Fibroblast of skin of right biceps (primary cell): ENCODE measurements around the gene PPIA.
A peak's percentile ranks its signal among the peaks of the same experiment; 100 is the strongest.

ENCODE experiments used
- DNase-seq: peaks from one replicate; pipeline ENCODE4 v3.0.0-alpha.2; 2013

PPIA gene

GRCh38 chr7:44796504-44797328, at the start of gene PPIA:
Gene PPIA (plus strand): TSS chr7:44796681. CDS start chr7:44796725, 44 bp downstream.
- peak; percentile 99 for DNase-seq

GRCh38 chr7:44748045-44748947, 48.2 kb upstream of the PPIA start, which contains the start of gene ZMIZ2:
Gene ZMIZ2 (plus strand): TSS chr7:44748847. CDS start chr7:44756250, 7,403 bp downstream.
- DNase-seq: peak; percentile 91

- DNase-seq: no peak
Observed at GRCh38 chr7:44748948-44749731, 47.3 kb upstream of the PPIA start.

- DNase-seq: no peak
Observed at GRCh38 chr7:44749992-44750391, 46.5 kb upstream of the PPIA start.

- DNase-seq: no peak
Observed at GRCh38 chr7:44750424-44750823, 46.1 kb upstream of the PPIA start.

GRCh38 chr7:44750921-44751571, 45.4 kb upstream of the PPIA start:
- no peak for DNase-seq

GRCh38 chr7:44752822-44753221, 43.7 kb upstream of the PPIA start:
- DNase-seq: no peak

GRCh38 chr7:44754802-44755697, 41.4 kb upstream of the PPIA start:
- DNase-seq: no peak

GRCh38 chr7:44755698-44756627, 40.5 kb upstream of the PPIA start:
- DNase-seq: no peak

- DNase-seq: no peak
Observed at GRCh38 chr7:44756904-44757303, 39.6 kb upstream of the PPIA start.

GRCh38 chr7:44757311-44757710, 39.2 kb upstream of the PPIA start:
- peak; percentile 22 for DNase-seq

GRCh38 chr7:44757739-44758138, 38.7 kb upstream of the PPIA start:
- no peak for DNase-seq

- no peak for DNase-seq
Observed at GRCh38 chr7:44759246-44759645, 37.2 kb upstream of the PPIA start.

GRCh38 chr7:44760034-44760580, 36.4 kb upstream of the PPIA start:
- DNase-seq: no peak

GRCh38 chr7:44761207-44762161, 35.0 kb upstream of the PPIA start:
- DNase-seq: peak; percentile 16

- no peak for DNase-seq
Observed at GRCh38 chr7:44762300-44762699, 34.2 kb upstream of the PPIA start.

GRCh38 chr7:44762726-44763522, 33.6 kb upstream of the PPIA start:
- DNase-seq: no peak

- DNase-seq: no peak
Observed at GRCh38 chr7:44764081-44764480, 32.4 kb upstream of the PPIA start.
